Tibial nerve (tissue), 4 donors: Measurements from ENCODE around the gene ATP8A2. TPM values are rescaled to one million over a fixed set of nuclear protein-coding genes. Genes with fewer than 3 reads are reported as not detected.

Source experiments
- DNase-seq, 2 donors: peaks; one replicate each; pipeline ENCODE4 v3.0.0-alpha.2; 2019; ENCODE audit warnings: low spot score in 2 of 2
- H3K27ac ChIP-seq, 4 donors: fragments of 200-600 bp; sonication (generic) in 3 of 4; one replicate each; pipeline ENCODE4 v1.5.1; 2017 to 2019; ENCODE audit warnings: mild to moderate bottlenecking in 1 of 4
- H3K27me3 ChIP-seq, 2 donors: fragments of 200-600 bp; sonication (generic) in 1 of 2; one replicate each; pipeline versions ENCODE4 v1.5.1 to v1.6.0; 2017 to 2019
- H3K36me3 ChIP-seq, 3 donors: fragments of 200-600 bp; sonication (generic); one replicate each; pipeline ENCODE4 v1.5.1; 2018 to 2019
- H3K4me1 ChIP-seq, 4 donors: fragments of 200-600 bp; sonication (generic) in 3 of 4; one replicate each; pipeline ENCODE4 v1.5.1; 2017 to 2019
- H3K4me3 ChIP-seq, 4 donors: fragments of 200-600 bp; sonication (generic) in 3 of 4; one replicate each; pipeline ENCODE4 v1.5.1; 2017 to 2019; ENCODE audit warnings: mild to moderate bottlenecking in 1 of 4, moderate library complexity in 1 of 4
- H3K9me3 ChIP-seq, 4 donors: fragments of 200-600 bp; sonication (generic) in 3 of 4; one replicate each; pipeline ENCODE4 v1.5.1; 2017 to 2019
- CTCF ChIP-seq, 5 experiments: fragments of 200-600 bp in 3 of 5; fragments of 450-650 bp in 2 of 5; sonication (generic) in 3 of 5; IDR thresholded peaks; one replicate each; pipeline ENCODE4 v1.5.1; 2016 to 2019; ENCODE audit warnings: antibody characterized with exemption in 5 of 5, mild to moderate bottlenecking in 3 of 5, moderate library complexity in 2 of 5
- EP300 ChIP-seq, 2 donors: sonication (generic); formaldehyde crosslinking; IDR thresholded peaks; one replicate each; pipeline ENCODE4 v1.6.1; 2017; ENCODE audit warnings: antibody characterized with exemption in 2 of 2, mild to moderate bottlenecking in 1 of 2
- POLR2A ChIP-seq, 2 donors: fragments of 450-650 bp; IDR thresholded peaks; one replicate each; pipeline ENCODE4 v1.6.1; 2017; ENCODE audit warnings: antibody characterized with exemption in 2 of 2, mild to moderate bottlenecking in 2 of 2, moderate library complexity in 2 of 2
- WGBS, 2 donors: methylation state at CpG; one replicate each; pipeline ENCODE4 v1.1.5; 2018; 5-methylcytosine and 5-hydroxymethylcytosine counted together
- total RNA-seq, 4 donors: library from RNA; depleted of rRNA; stranded (reverse); fragments of >200 nt; gene quantifications; one replicate each; pipeline ENCODE4 v1.1.0, GENCODE V29; 2016

Gene ATP8A2
- total RNA-seq, 4 donors from 2014 or later, result 0.30 to 1.7 (median 0.61) TPM

DNA sequence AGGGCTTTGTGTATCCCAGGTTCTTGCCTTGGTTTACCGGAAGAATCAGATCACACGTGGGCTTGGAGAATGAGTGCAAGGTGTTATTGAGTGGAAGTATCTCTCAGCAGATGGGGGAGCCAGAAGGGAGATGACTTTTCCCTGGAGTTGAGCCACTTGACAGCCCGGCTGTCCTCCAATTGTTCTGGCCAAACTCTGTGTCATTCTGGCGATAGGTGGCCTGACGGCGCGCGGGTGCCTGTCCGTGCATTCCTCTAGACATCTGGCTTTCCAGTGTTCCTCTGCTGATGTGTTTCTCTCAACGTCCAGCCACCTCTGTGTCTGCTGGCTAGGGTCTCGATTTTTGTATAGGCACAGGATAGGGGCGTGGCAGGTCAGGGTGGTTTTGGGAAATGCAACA, 498.2 kb downstream of the ATP8A2 start:
- no peak overlapping the region for H3K4me3 ChIP-seq
- no peak for DNase-seq
- no peaks in the 10 kb centered on the region for H3K36me3 ChIP-seq
- WGBS, 2 donors, result 82 to 90% methylated on average over 12 of the region's 12 CpGs
- H3K4me1 ChIP-seq, result no peaks in the 10 kb centered on the region
- no peak for TF ChIP-seq CTCF (IDR thresholded peaks at IDR 0.05)
- TF ChIP-seq EP300 (IDR thresholded peaks at IDR 0.05), result no peak
- TF ChIP-seq POLR2A (IDR thresholded peaks at IDR 0.05), result no peak
- H3K27ac ChIP-seq, result no peak overlapping the region
- no peaks in the 10 kb centered on the region for H3K9me3 ChIP-seq
- H3K27me3 ChIP-seq, result peaks cover 0 to 3% of the 10 kb centered on the region in 2 donors

DNA sequence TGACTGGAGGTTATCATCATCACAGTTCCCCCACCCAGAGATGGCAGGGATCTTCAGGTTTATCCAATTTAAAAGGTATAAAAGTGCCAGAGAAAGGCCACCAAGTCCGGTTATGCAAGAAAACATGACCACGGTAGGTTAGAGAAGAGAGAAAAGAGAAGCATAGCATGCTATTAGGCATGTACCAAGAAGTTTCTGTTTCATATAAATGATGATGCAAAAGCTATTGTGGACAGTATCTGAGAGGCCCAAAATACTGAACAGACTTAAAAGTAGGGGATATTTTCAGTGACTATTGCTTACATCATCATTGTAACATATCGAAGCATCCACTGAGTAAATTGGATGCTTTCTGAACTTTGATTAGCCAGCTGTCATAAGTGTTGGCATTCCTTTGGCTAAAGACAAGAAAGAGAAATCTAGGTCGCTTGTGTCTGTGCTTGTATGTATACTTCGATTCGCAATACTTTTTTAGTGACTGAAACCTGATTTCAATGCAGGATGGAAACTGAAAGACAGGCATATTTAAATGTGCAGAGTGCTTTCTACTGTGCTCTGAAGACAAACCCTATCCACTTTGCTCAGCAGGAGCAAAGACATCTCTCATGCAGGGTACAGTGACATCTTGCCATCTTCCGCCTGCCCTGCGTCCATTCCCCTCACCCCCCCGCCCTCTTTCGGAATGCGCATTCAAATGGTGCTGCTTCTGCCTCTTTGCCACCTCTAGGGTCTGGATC, 499.8 kb downstream of the ATP8A2 start:
- Histone ChIP-seq H3K4me1 (no peaks in the 10 kb centered on the region), H3K4me3 (no peak overlapping the region), H3K36me3 (no peaks in the 10 kb centered on the region), H3K27ac (no peak overlapping the region), H3K27me3 (peaks cover 0 to under 1% of the 10 kb centered on the region in 2 donors), H3K9me3 (no peaks in the 10 kb centered on the region)
- DNase-seq, result no peak
- no peak for TF ChIP-seq EP300 (IDR thresholded peaks at IDR 0.05)
- TF ChIP-seq POLR2A (IDR thresholded peaks at IDR 0.05), result no peak
- TF ChIP-seq CTCF (IDR thresholded peaks at IDR 0.05), result no peak
- 89% methylated on average over 11 of the region's 11 CpGs for WGBS, 2 donors

- Histone ChIP-seq H3K27me3 (no peaks in the 10 kb centered on the region), H3K9me3 (no peaks in the 10 kb centered on the region), H3K4me3 (no peak overlapping the region), H3K4me1 (no peaks in the 10 kb centered on the region), H3K36me3 (no peaks in the 10 kb centered on the region), H3K27ac (no peak overlapping the region)
- WGBS, 2 donors, result 64 to 71% methylated on average over 7 of the region's 7 CpGs
- TF ChIP-seq POLR2A (IDR thresholded peaks at IDR 0.05) (no peak), EP300 (IDR thresholded peaks at IDR 0.05) (no peak), CTCF (IDR thresholded peaks at IDR 0.05) (no peak)
- DNase-seq, result no peak
Observed at GRCh38 chr13:25872481-25873241, 500.9 kb downstream of the ATP8A2 start.

DNA sequence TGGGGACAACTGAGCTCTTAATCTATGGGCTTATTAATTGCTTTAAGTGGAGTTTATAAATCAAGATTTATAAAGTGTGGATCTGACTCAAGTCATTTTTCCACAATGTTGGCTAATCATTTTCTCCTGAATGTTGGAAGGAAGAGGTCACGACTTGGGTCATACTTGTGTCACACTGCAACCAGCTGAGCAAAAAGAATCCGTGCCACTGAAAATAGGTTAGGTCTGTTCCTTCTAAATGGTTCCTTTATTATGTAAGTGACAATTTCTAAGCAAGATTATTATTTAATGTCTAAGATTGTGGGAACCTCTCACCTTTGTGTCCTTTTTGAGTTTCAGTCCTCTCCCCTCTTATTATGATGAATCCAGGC, 501.5 kb downstream of the ATP8A2 start:
- 35 to 37% methylated on average over 2 of the region's 2 CpGs for WGBS, 2 donors
- Histone ChIP-seq H3K27ac (no peak overlapping the region), H3K4me3 (no peak overlapping the region), H3K9me3 (no peaks in the 10 kb centered on the region), H3K27me3 (no peaks in the 10 kb centered on the region), H3K36me3 (no peaks in the 10 kb centered on the region), H3K4me1 (no peaks in the 10 kb centered on the region)
- no peak for DNase-seq
- TF ChIP-seq POLR2A (IDR thresholded peaks at IDR 0.05) (no peak), CTCF (IDR thresholded peaks at IDR 0.05) (no peak), EP300 (IDR thresholded peaks at IDR 0.05) (no peak)

- Histone ChIP-seq H3K27ac (no peak overlapping the region), H3K36me3 (no peaks in the 10 kb centered on the region), H3K27me3 (no peaks in the 10 kb centered on the region), H3K4me1 (no peaks in the 10 kb centered on the region), H3K9me3 (no peaks in the 10 kb centered on the region), H3K4me3 (no peak overlapping the region)
- TF ChIP-seq POLR2A (IDR thresholded peaks at IDR 0.05) (no peak), EP300 (IDR thresholded peaks at IDR 0.05) (no peak), CTCF (IDR thresholded peaks at IDR 0.05) (no peak)
- no peak for DNase-seq
- WGBS, 2 donors, result 88 to 91% methylated on average over 11 of the region's 11 CpGs
Observed at GRCh38 chr13:25874064-25874737, 502.4 kb downstream of the ATP8A2 start.
